ENCODE data around the gene COMMD7.

The COMMD7 gene

DNA sequence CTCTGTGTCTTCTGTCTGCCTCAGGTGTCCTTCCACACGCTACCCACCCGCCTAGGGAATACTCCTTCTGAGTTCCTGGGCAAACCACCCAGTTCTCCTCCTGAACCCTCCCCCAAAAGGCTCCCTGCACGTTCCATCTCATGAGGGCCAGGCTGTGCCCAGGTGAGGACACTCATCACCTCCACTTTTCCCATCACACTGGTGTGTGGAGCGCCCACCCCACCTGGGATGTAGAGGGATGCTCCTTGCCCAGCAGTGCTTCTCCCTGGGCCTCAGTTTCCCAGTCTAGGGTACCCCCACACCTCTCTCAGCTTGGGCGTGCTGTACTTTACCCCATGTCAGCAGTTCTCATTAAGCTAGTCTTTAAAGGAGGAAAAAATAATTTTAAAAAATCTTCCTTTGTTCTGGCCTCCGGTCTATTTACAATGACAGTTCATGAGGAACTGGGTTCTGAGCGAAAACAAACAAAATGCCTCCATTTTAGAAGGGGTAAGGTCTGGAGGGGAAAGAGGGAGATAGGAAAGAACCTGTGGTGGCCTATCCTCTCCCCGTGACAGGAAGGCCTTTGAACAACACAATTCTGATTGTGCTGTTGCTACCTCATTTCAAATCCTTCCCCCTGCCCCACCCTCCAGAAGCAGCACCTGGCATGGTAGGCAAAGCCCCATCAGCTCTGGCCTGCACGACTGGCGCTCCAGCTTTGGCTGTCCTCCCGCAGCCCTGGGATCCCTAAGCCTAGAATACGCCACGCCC lies 67.9 kb downstream of the COMMD7 start:
- DNase-seq (no peak), ATAC-seq (no peak)

DNA sequence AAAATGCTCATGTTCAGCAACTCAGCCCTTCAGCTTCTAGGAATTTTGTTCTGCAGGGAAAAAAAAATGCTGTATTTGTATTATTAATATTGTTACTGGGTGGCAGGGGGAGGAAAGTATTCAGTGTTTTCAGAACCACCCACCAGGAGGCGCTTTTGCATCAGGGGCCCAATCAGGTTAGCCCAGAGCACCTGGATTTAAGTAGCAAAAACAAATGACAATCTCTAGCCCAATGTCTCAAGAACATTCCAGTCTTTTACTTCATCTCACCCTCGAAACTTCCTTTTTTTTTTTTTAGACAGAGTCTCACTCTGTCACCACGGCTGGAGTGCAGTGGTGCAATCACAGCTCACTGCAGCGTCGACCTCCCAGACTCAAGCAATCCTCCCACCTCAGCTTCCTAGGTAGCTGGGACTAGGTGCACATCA lies 68.9 kb downstream of the COMMD7 start:
- DNase-seq (peak; percentile 81), ATAC-seq (peak; percentile 47)

DNA sequence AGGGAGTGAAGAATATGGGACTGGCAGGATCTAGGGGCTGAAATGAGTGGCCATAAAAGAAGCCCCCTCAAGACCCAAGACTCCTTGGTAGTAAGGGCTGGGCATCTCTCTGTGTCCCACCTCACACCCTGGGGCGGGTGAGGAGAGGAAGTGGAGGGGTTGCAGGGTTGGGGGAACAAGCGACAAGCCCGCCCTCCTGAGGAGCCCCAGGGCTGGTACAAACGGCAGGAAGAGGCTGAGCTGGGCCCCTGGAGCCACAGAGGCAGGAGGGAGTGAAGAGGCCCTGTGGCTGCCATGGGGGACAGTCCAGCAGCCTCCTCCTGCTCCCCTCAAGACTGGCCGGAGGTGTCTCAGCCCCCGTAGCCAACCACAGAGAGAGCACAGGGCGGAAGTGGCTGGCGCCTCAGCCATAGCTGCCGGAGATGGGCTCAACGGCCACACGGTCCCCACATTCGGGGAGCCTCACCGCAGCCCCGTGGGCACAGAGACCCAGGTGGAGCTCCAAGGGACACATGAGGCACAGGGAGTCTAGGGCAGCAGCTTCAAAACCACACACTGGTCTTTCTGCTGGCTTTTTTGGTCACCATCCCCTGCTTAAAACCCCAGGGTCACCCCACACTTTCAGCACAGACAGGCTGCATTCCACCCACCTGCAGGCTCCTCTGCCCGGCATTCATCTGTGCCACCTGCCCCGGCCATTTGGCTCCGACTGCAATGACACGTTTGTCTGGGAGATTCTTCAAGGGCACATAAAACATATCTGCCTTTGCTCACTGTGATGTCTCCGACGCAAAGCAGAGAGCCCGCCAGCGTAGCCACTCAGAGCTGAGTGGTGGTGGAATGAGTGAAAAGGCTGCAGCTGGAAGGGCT lies 70.0 kb downstream of the COMMD7 start:
- ATAC-seq (peak; percentile 63), DNase-seq (peak; percentile 55)

GRCh38 chr20:32672394-32672981 lies 70.8 kb downstream of the COMMD7 start:
- ATAC-seq (peak; percentile 29), DNase-seq (no peak)

GRCh38 chr20:32670773-32671455 lies 72.4 kb downstream of the COMMD7 start:
- DNase-seq, result no peak
- no peak for ATAC-seq

- ATAC-seq, result no peak
- DNase-seq, result no peak
Measured at GRCh38 chr20:32667027-32667426, 76.2 kb downstream of the COMMD7 start.

DNA sequence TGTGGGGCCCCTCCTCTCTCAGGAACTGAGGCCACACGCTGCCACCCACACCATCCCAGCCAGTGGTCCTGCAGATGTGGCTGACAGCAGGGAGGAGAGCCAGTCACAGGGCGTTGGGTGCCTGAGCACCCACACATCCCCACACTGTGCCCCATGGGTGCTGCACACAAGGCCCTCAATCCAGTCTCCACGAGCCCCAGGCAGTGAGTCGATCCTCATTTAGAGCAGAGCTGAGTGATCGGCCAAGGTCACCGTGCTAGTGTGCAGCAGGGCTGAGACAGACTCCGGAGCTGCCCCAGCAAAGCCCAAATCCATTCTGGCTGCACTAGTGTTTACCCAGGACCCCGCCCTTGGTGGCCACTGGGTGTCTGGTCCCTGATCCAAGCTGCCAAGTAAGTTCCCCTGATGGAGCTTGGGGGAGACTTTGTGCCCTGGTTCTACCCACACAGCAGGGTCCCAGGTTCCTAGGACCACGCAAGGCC lies 78.5 kb downstream of the COMMD7 start:
- ATAC-seq (peak; percentile 47), DNase-seq (no peak)

DNA sequence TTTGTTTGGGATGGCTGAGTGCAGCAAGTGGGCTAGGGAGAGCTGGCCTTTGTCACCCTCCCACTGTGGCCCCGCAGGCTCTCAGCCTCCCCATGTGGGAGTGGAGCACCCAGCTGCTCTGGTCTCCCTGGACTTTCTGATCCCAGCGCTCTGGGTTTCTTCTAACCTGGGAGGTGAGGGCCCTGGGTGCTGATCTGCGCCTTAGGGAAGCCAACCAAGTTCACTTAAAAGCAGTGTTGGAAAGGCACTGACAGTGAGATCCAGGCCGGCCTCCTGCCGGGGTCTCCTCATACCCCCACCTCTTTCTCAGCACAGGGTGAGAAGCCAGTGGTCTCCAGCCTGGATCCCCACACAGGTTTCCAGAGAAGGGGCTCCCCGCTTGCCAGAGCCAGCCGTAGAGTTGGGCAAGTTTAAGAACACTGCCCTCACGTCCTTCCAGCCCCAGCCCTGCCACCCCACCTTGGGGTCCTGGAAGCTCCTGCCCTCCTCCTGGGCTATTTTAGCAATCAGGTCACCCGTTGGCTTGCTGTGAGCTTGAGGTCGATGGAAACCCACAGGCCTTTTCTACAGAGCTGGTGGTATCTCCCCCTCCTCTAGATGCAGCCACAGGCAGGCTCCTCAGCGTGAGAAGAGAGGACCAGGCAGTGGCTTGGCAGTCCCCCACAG lies 79.1 kb downstream of the COMMD7 start:
- peak; percentile 7 for ATAC-seq
- DNase-seq, result no peak

DNA sequence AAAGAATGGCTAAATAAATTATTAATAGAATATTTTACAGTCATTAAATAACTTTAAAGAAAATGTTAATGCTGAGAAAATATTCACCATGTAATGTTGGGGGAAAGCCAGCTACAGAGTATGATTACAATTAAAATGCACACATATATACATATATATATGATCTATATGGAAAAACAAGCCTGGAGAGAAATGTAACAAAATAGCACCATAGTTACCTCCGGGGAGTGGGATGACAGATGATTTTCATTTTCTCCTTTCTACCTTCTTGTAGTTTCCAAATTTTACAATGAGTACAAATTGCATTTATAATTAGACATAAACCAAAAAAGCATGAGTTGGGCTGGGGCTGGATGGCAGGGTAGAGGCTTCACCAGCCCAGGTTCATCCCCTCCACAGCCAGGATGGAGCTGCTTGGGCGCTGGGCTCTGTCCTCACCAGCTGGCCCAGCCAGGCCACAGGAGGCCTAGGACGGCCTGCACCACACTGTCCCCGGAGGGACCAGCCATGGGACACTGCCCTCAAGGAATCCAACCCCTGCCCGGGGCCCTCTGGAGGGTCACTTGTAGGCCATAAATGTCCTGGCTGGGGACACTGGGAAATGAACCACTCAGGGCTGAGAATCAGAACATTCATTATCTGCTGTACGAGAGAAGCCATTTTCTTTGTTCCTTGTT lies 79.8 kb downstream of the COMMD7 start:
- DNase-seq, result no peak
- ATAC-seq, result no peak

GRCh38 chr20:32661820-32662528 lies 81.3 kb downstream of the COMMD7 start:
- ATAC-seq (no peak), DNase-seq (no peak)

GRCh38 chr20:32660661-32661060 lies 82.6 kb downstream of the COMMD7 start:
- no peak for DNase-seq
- ATAC-seq, result no peak

DNA sequence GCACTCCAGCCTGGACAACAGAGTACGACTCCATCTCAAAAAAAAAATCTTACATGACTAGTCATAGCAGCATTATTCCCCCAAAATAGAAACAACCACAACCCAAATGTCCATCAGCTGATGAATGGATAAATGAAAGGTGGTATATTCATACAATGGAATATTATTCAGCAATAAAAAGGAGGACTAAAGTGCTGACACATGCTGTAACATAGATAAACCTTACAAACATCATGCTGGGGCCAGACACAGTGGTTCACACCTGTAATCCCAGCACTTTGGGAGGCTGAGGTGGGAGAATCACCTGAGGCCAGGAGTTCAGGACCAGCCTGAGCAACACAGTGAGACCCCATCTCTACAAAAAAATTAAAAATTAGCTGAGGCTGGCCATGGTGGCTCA lies 86.4 kb downstream of the COMMD7 start:
- no peak for DNase-seq
- no peak for ATAC-seq

DNA sequence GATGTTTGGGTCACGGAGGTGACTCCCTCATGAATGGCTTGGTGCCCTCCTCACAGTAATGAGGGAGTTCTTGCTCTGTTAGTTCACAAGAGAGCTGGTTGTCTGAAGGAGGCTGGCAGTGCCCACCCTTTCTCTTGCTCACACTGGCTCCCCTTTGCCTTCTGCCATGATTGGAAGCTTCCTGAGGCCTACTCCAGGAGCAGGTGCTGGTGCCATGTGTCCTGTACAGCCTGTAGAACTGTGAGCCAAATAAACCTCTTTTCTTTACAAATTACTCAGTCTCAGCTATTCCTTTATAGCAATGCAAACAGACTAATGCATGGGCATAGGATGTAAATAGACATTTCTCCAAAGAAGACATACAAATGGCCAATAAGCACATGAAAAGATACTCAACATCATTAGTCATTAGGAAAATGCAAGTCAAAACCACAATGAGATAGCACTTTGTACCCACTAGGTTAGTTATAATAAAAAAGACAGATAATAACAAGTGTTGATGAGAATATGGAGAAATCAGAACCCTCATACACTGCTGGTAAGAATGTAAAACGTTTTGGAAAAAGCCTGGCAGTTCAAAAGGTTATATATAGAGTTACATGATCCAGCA lies 87.3 kb downstream of the COMMD7 start:
- DNase-seq (no peak), ATAC-seq (no peak)

GRCh38 chr20:32652739-32653526 lies 90.3 kb downstream of the COMMD7 start:
- DNase-seq, result peak; percentile 90
- ATAC-seq, result peak; percentile 93
